ENCODE measurements around the gene KCNQ1OT1.

DNA sequence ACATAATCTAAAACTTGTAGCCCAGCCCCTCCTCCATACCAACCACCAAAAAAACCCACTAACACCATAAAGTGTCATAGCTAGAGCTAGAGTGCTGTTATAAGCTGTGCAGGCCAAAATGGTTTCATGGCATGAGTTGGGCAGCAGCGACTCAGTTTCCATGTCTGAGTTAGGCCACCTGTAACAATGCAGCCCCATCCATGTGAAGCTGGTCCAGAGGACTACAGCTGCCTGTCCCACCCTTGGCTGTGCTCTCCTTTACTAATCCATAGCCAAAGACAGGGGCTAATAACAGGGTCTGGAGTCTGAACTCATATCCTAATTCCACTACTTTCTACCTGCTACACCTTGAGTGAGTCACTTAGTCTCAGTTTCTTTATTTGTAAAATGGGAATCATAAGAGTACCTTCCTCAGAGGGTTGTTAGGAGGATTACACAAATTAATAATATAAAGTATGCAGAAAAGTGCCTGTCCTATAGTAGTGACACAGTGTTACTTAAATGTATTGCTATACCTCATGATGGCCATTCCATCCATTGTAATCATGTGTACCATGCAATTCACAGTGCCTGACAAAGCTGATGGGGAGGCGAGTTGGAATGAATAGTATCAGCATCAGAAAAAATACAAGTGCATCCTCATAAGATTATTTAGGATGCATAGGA lies 20.6 kb downstream of the KCNQ1OT1 start:
- TF ChIP-seq, protein P1, sequence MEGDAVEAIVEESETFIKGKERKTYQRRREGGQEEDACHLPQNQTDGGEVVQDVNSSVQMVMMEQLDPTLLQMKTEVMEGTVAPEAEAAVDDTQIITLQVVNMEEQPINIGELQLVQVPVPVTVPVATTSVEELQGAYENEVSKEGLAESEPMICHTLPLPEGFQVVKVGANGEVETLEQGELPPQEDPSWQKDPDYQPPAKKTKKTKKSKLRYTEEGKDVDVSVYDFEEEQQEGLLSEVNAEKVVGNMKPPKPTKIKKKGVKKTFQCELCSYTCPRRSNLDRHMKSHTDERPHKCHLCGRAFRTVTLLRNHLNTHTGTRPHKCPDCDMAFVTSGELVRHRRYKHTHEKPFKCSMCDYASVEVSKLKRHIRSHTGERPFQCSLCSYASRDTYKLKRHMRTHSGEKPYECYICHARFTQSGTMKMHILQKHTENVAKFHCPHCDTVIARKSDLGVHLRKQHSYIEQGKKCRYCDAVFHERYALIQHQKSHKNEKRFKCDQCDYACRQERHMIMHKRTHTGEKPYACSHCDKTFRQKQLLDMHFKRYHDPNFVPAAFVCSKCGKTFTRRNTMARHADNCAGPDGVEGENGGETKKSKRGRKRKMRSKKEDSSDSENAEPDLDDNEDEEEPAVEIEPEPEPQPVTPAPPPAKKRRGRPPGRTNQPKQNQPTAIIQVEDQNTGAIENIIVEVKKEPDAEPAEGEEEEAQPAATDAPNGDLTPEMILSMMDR (IDR thresholded peaks at IDR 0.05; ENCODE audit: low read depth, low read length): no peak
- TF ChIP-seq POLR2A (IDR thresholded peaks at IDR 0.05; ENCODE audit: extremely low read depth, insufficient read length): no peak
